IPS-15b (cell line): ENCODE results near the gene TBC1D22A.

Source experiments
- H3K27me3 ChIP-seq: one replicate; pipeline ENCODE4 v1.6.1; 2013; ENCODE audit warnings: low read length; ENCODE audit not compliant: control insufficient read depth, insufficient read depth
- H3K36me3 ChIP-seq: one replicate; pipeline ENCODE4 v1.6.1; 2013; ENCODE audit warnings: low read length; ENCODE audit not compliant: control insufficient read depth, insufficient read depth
- H3K4me1 ChIP-seq: one replicate; pipeline ENCODE4 v1.6.1; 2013; ENCODE audit warnings: mild to moderate bottlenecking, low read length; ENCODE audit not compliant: control insufficient read depth, insufficient read depth
- H3K4me3 ChIP-seq: one replicate; pipeline ENCODE4 v1.5.1; 2013; ENCODE audit warnings: low read depth, low read length
- H3K9ac ChIP-seq: one replicate; pipeline ENCODE4 v1.6.1; 2013; ENCODE audit warnings: low read depth, mild to moderate bottlenecking, low read length
- H3K9me3 ChIP-seq: one replicate; pipeline ENCODE4 v1.6.1; 2013; ENCODE audit warnings: mild to moderate bottlenecking, low read length; ENCODE audit not compliant: control insufficient read depth, insufficient read depth

The TBC1D22A gene

GRCh38 chr22:46917771-46918101 lies 155.3 kb downstream of the TBC1D22A start:
- Histone ChIP-seq H3K9ac (no peak overlapping the region), H3K4me1 (no peaks in the 10 kb centered on the region), H3K36me3 (no peaks in the 10 kb centered on the region), H3K4me3 (no peak overlapping the region), H3K27me3 (no peaks in the 10 kb centered on the region), H3K9me3 (no peaks in the 10 kb centered on the region)

DNA sequence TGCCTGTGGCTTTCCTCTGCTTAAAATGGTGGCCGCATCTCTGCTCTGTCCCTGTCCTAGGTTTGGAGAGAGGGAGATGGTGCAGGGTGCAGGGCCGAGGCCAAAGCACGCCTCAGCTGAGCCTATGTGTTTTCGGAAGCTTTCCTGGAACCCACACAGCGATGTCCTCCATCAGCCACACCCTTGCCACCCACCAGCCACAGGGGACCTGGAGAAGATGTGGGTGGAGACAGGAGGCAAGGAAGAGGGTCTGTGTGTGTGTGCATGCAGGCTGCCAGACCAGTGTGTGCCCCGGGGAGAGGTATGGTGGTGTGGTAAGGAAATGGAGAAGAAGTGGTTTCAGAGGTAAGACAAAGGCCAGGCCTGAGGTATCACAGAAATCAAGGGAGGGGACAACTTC lies 155.7 kb downstream of the TBC1D22A start:
- Histone ChIP-seq H3K9ac (no peak overlapping the region), H3K36me3 (no peaks in the 10 kb centered on the region), H3K27me3 (no peaks in the 10 kb centered on the region), H3K9me3 (no peaks in the 10 kb centered on the region), H3K4me3 (no peak overlapping the region), H3K4me1 (no peaks in the 10 kb centered on the region)

DNA sequence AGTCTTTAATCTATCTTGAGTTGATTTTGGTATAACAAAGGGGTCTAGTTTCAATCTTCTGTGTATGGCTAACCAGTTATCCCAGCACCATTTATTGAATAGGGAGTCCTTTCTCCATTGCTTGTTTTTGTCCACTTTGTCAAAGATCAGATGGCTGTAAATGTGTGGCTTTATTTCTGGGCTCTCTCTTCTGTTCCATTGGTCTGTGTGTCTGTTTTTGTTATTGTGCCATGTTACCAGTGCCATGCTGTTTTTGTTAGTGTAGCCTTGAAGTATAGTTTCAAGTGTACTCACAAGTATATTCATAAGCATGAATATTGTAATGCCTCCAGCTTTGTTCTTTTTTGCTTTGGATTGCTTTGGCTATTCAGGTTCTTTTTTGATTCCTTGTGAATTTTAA lies 159.6 kb downstream of the TBC1D22A start:
- H3K36me3 ChIP-seq = no peaks in the 10 kb centered on the region

GRCh38 chr22:46923394-46923793 lies 160.9 kb downstream of the TBC1D22A start:
- Histone ChIP-seq H3K4me3 (no peak overlapping the region), H3K36me3 (no peaks in the 10 kb centered on the region), H3K4me1 (no peaks in the 10 kb centered on the region), H3K9ac (no peak overlapping the region), H3K27me3 (no peaks in the 10 kb centered on the region), H3K9me3 (no peaks in the 10 kb centered on the region)

More for the DNA sequence above, 159.6 kb downstream of the TBC1D22A start:
- no peaks in the 10 kb centered on the region for H3K27me3 ChIP-seq
- H3K9me3 ChIP-seq = no peaks in the 10 kb centered on the region
- no peak overlapping the region for H3K9ac ChIP-seq
- H3K4me1 ChIP-seq = no peaks in the 10 kb centered on the region
- no peak overlapping the region for H3K4me3 ChIP-seq

DNA sequence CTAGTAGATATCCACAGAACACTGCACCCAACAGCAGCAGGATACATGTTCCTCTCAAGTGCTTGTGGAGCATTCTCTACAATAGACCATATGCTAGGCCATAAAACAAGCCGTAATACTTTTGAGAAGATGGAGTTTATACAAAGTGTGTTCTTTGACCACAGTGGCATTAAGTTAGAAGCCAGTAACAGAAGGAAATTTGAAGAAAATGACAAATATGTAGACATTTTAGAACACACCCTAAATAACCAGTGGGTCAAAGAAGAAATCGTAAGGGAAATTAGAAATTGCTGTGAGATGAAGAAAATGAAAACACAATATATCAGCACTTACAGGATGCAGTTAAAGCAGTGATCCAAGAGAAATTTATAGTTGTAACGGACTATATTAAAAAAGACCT lies 163.4 kb downstream of the TBC1D22A start:
- Histone ChIP-seq H3K36me3 (no peaks in the 10 kb centered on the region), H3K9ac (no peak overlapping the region), H3K4me3 (no peak overlapping the region), H3K27me3 (no peaks in the 10 kb centered on the region), H3K4me1 (no peaks in the 10 kb centered on the region), H3K9me3 (no peaks in the 10 kb centered on the region)

DNA sequence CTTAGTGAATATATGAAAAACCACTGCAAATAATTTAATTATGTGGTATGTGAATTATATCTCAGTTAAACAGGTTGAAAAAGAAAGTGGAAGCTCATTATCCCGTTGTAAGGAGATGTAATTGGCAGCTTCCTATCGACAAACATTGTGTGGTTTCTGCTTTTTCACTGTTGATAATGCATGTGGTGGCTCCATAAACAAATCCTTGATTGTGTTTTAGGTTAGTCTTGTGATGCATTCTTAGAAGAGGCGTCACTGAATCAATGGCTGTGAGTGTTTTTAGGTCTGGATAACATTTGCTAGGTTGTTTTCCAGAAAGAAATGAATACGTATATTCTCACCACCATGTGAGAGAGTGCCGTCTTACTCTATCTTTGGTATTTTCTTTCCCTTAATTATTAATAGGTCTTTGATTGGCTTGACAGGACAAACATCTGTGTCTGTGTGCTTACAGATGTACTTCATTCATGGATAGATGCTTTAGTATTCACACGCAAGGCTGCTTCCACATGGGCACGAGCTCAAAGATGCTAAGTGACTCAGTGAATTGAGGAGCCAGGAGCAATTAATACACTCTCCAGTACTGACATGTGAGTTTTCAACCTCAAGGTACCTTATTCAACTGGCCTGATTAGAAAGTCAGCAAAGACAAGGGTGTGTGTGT lies 166.7 kb downstream of the TBC1D22A start:
- Histone ChIP-seq H3K27me3 (no peaks in the 10 kb centered on the region), H3K9me3 (no peaks in the 10 kb centered on the region), H3K4me1 (no peaks in the 10 kb centered on the region), H3K9ac (no peak overlapping the region), H3K36me3 (no peaks in the 10 kb centered on the region), H3K4me3 (no peak overlapping the region)

GRCh38 chr22:46929710-46930204 lies 167.3 kb downstream of the TBC1D22A start:
- no peaks in the 10 kb centered on the region for H3K4me1 ChIP-seq
- H3K27me3 ChIP-seq = no peaks in the 10 kb centered on the region
- no peaks in the 10 kb centered on the region for H3K36me3 ChIP-seq
- no peak overlapping the region for H3K4me3 ChIP-seq
- H3K9ac ChIP-seq = no peak overlapping the region
- no peaks in the 10 kb centered on the region for H3K9me3 ChIP-seq

DNA sequence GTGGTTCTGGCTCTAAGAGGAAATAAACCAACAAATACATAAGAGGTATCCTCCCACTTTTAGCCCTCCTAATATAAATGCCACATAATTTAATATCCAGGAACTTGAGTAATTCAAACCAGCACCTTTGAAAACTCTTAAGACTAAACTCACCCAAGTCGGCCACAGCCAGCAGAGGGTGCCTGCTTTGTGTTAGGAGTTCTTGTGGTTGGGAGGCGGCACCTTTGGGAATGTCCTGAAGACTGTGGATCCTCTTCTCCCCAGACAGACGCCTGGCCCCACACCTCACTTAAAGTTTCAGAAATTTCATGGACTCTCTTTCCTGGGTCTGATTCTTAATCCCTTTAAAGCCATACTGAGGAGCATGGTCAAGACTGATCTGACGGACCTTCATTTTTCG lies 169.0 kb downstream of the TBC1D22A start:
- no peak overlapping the region for H3K9ac ChIP-seq
- no peaks in the 10 kb centered on the region for H3K27me3 ChIP-seq
- H3K36me3 ChIP-seq = no peaks in the 10 kb centered on the region
- peaks cover 2% of the 10 kb centered on the region for H3K4me1 ChIP-seq
- no peak overlapping the region for H3K4me3 ChIP-seq
- H3K9me3 ChIP-seq = no peaks in the 10 kb centered on the region

DNA sequence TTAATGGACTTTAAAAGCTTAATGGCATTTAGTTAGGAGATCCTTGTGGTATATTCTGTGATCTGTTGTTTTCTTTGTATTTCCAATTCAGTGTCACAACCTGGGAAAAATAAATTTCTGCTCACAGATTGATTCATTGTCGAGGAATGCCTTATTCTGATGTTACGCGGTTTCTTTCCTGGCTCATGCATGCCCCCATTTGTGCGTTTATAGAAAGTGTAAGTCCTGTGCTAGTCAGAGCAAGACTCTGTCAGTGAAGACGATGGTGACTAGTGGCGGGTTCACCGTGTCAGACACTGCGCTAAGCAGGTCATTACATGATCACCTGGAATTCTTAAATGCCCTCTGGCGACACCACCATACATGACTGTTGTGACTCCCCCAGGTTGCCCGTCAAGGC lies 169.4 kb downstream of the TBC1D22A start:
- Histone ChIP-seq H3K27me3 (no peaks in the 10 kb centered on the region), H3K4me3 (no peak overlapping the region), H3K36me3 (no peaks in the 10 kb centered on the region), H3K9ac (no peak overlapping the region), H3K9me3 (no peaks in the 10 kb centered on the region), H3K4me1 (peaks cover 2% of the 10 kb centered on the region)

GRCh38 chr22:46933040-46933930 lies 170.8 kb downstream of the TBC1D22A start:
- Histone ChIP-seq H3K9me3 (no peaks in the 10 kb centered on the region), H3K36me3 (no peaks in the 10 kb centered on the region), H3K27me3 (no peaks in the 10 kb centered on the region), H3K4me3 (no peak overlapping the region), H3K4me1 (peaks cover 2% of the 10 kb centered on the region), H3K9ac (no peak overlapping the region)

- Histone ChIP-seq H3K9me3 (no peaks in the 10 kb centered on the region), H3K4me1 (peaks cover 2% of the 10 kb centered on the region), H3K36me3 (no peaks in the 10 kb centered on the region), H3K4me3 (no peak overlapping the region), H3K9ac (no peak overlapping the region), H3K27me3 (no peaks in the 10 kb centered on the region)
Observed at GRCh38 chr22:46934172-46934745, 171.8 kb downstream of the TBC1D22A start.
